ENCODE data around the gene IL12RB1.

Gene IL12RB1

DNA sequence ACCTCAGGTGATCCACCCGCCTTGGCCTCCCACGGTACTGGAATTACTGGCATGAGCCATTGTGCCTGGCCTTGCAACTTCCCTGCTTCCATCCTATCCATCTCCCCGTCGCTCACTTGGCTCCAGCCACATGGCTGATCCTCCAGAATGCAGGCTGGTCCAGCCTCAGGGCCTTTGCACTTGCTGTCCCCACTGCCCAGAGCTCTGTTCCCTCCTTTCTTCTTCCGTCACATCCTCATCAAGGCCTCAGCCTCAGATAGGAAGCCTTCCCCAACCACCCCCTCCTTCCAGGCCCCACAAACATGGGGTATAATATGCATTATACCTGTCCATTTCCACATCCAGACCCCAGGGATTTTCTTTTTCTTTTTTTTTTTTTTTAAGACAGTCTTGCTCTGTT is 27.1 kb upstream of the IL12RB1 start:
- in situ Hi-C loops (cut with MboI; ENCODE audit: low sequenced_read_pairs, unreplicated experiment) = no loop called here
- DNase-seq (ENCODE audit: low spot score) = no peak
- TF ChIP-seq, protein P1, sequence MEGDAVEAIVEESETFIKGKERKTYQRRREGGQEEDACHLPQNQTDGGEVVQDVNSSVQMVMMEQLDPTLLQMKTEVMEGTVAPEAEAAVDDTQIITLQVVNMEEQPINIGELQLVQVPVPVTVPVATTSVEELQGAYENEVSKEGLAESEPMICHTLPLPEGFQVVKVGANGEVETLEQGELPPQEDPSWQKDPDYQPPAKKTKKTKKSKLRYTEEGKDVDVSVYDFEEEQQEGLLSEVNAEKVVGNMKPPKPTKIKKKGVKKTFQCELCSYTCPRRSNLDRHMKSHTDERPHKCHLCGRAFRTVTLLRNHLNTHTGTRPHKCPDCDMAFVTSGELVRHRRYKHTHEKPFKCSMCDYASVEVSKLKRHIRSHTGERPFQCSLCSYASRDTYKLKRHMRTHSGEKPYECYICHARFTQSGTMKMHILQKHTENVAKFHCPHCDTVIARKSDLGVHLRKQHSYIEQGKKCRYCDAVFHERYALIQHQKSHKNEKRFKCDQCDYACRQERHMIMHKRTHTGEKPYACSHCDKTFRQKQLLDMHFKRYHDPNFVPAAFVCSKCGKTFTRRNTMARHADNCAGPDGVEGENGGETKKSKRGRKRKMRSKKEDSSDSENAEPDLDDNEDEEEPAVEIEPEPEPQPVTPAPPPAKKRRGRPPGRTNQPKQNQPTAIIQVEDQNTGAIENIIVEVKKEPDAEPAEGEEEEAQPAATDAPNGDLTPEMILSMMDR (IDR thresholded peaks at IDR 0.05; ENCODE audit: borderline replicate concordance, control extremely low read depth, extremely low read depth, insufficient read depth, missing control alignments) = no peak

DNA sequence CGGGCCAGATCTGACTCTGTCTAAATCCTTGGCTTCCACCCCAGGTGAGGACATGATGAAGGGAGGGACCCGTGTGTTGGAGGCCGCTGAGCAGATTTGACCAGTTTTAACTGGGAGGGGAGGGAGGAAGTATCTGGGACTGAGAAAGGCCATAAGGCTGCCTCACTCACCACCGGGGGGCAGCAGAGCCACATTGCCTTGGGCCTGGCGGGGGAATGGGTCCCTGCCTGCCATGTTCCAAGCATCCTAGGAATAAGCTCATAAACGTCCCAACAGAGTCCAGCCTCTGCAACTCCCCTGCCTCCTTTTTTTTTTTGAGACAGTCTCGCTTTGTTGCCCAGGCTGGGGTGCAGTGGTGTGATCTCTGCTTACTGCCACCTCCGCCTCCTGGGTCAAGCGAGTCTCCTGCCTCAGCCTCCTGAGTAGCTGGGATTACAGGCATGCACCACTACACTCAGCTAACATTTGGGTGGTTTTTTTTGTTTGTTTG is 26.3 kb upstream of the IL12RB1 start:
- DNase-seq (ENCODE audit: low spot score) = peak; percentile 79
- TF ChIP-seq, protein P1 (IDR thresholded peaks at IDR 0.05; ENCODE audit: borderline replicate concordance, control extremely low read depth, extremely low read depth, insufficient read depth, missing control alignments) = peak; percentile 84
- in situ Hi-C loops (cut with MboI; ENCODE audit: low sequenced_read_pairs, unreplicated experiment) = no loop called here

DNA sequence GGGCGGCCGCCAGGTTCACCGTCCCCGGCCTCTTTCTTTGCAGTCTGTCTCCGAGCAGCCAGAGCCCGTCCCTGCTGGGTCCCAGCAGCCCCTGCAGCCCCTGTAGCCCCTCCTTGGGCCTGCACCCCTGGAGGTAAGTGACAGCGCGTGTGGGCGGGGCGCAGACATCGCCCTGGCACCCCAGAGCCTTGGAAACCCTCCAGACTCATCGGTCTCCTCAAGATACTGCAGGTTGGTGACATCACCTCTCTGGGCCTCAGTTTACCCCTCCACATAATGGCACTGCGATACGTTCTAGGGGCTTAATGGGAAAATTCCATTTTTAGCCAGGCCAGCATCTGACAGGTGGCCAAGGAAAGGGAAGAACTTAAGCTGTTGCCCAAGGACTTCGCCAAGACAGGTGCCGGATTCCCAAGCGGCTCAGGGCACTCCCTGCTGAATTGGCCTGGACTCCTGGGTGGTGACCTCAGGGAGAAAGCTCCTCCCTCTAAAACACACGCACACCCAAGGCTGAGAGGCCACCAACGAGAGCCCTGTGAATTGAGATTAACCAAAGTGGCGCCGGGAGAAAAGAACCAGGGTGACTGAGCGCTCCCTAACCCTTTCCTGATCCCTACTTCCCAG is 24.0 kb upstream of the IL12RB1 start:
- in situ Hi-C loops (cut with MboI; ENCODE audit: low sequenced_read_pairs, unreplicated experiment) = no loop called here
- TF ChIP-seq, protein P1 (IDR thresholded peaks at IDR 0.05; ENCODE audit: borderline replicate concordance, control extremely low read depth, extremely low read depth, insufficient read depth, missing control alignments) = no peak

DNA sequence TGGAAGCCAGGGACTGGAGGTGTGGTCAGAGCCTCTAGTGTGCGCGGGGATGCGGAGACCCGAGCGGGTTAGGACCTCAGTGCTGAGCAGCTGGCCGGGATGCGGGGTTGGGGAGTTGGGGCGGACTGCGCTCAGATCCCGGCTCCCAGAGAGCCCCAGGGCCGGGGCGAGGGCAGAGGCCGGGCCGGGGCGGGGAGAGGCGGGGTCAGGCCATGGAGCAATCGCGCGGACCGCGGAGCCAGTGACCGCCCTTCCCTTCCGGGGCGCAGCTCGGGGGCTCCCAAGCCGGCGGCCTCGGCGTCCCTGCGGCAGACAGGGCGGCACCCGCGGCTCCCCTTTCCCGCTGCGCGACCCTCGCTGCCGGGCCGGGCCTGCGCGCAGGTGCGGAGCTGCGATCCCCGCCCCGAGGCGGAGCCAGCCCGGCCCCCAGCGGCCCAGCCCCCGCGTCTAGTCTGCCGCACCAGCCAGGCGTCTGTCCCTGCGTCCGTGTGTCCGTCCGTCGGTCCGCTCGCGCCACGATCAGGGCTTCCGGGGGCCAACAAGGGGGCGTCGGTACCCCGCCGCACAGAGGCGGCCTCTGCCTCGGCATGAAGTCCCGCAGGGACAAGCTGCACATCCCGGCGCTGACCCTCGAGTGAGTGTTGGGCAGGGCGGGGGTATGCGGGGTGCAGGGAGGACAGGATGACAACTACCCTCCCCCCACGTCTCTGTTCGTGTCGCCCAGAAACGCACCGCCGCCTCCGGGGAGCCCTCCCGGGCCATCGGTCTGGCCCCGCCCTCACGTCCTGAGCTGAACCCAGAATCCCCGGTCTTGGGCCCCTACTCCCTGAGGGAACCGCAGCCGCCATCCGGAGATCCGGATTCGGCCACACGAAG is 23.2 kb upstream of the IL12RB1 start:
- DNase-seq (ENCODE audit: low spot score) = peak; percentile 77
- in situ Hi-C loops (cut with MboI; ENCODE audit: low sequenced_read_pairs, unreplicated experiment) = no loop called here
- TF ChIP-seq, protein P1 (IDR thresholded peaks at IDR 0.05; ENCODE audit: borderline replicate concordance, control extremely low read depth, extremely low read depth, insufficient read depth, missing control alignments) = no peak

More for the DNA sequence above, 24.0 kb upstream of the IL12RB1 start:
- DNase-seq (ENCODE audit: low spot score) = no peak

DNA sequence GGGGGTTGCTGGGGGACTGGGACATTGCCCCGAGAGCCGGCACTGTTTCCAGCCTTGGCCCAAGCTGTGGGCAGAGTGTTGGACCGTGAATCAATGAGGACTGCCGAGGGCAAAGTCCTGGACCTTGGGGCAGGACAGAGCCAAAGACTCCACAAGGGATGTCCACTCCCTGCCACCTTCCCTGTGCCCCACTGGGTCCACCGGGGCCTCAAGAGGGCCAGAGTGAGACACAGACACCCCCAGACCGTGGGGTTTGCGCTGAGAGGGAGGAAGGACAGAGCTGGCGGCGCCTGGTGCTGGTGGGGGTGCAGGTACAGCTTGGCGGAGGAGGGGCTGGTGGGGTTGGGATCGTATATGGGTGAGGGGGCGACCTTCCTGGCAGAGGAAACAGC is 22.6 kb upstream of the IL12RB1 start:
- DNase-seq (ENCODE audit: low spot score) = no peak
- TF ChIP-seq, protein P1 (IDR thresholded peaks at IDR 0.05; ENCODE audit: borderline replicate concordance, control extremely low read depth, extremely low read depth, insufficient read depth, missing control alignments) = no peak
- in situ Hi-C loops (cut with MboI; ENCODE audit: low sequenced_read_pairs, unreplicated experiment) = no loop called here

DNA sequence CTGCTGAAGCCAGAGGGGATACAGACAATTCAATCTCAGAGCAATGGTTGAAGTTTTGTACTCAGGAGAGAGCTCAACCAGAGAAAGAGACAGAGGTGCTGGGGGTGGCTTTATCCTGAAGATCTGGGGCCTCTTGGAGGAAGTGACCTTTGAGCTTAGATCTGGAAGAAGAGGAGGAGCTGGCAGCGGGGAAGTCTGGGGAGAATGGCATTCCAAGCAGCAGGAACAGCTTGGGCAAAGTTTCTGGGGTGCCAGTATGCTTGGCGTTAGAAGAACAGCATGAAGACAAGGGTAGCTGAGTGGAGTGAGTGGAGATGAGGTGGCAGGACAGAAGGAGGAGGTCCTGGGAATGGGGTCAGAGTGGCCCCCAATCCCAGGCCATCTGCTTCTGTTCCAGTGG is 22.2 kb upstream of the IL12RB1 start:
- in situ Hi-C loops (cut with MboI; ENCODE audit: low sequenced_read_pairs, unreplicated experiment) = no loop called here
- TF ChIP-seq, protein P1 (IDR thresholded peaks at IDR 0.05; ENCODE audit: borderline replicate concordance, control extremely low read depth, extremely low read depth, insufficient read depth, missing control alignments) = no peak
- no peak for DNase-seq (ENCODE audit: low spot score)
